Type B pancreatic cell (in vitro differentiated cells): Measurements from ENCODE around the gene OR5T2. TPM values are rescaled to one million over a fixed set of nuclear protein-coding genes. Genes with fewer than 3 reads are reported as not detected.
"Not testable (repeated sequence)": the region's sequence is repeated elsewhere in the genome, so short reads cannot be mapped to it uniquely, and the experiment has no call there.

Experiments used
- DNase-seq: peaks from one replicate; pipeline ENCODE4 v3.0.0; 2021; ENCODE audit warnings: mixed read lengths; ENCODE audit not compliant: unreplicated experiment; ENCODE audit errors: extremely low spot score
- H3K27ac Mint-ChIP-seq: 2 replicates; pipeline ENCODE4 v1.8.0; 2021; ENCODE audit warnings: mild to moderate bottlenecking, mixed read lengths
- H3K27me3 Mint-ChIP-seq: 2 replicates; pipeline ENCODE4 v1.8.0; 2021; ENCODE audit warnings: mixed read lengths
- H3K36me3 Mint-ChIP-seq: 2 replicates; pipeline ENCODE4 v1.8.0; 2021; ENCODE audit warnings: mixed read lengths
- H3K4me1 Mint-ChIP-seq: one replicate; pipeline ENCODE4 v1.8.0; 2021; ENCODE audit warnings: mixed read lengths; ENCODE audit not compliant: unreplicated experiment
- H3K4me3 Mint-ChIP-seq: 2 replicates; pipeline ENCODE4 v1.8.0; 2021; ENCODE audit warnings: mild to moderate bottlenecking, mixed read lengths
- H3K9me3 Mint-ChIP-seq: 2 replicates; pipeline ENCODE4 v1.8.0; 2021; ENCODE audit warnings: mixed read lengths
- CTCF ChIP-seq: fragments of 200-600 bp; sonication (generic); conservative IDR thresholded peaks from 2 replicates; pipeline ENCODE4 v1.5.0; 2021; ENCODE audit warnings: antibody characterized with exemption, mild to moderate bottlenecking
- long read RNA-seq: library from polyadenylated mRNA; unstranded; transcript quantifications from one replicate; pipeline ENCODE4 v2.0.0, GENCODE V29; 2020
- total RNA-seq: library from RNA; stranded (reverse); gene quantifications from 2 replicates; pipeline ENCODE4 v1.2.1, GENCODE V29; 2021; ENCODE audit warnings: low replicate concordance

Gene OR5T2
- total RNA-seq: not detected in 2 replicates
- long read RNA-seq: 0 reads

GRCh38 chr11:56234155-56234554 is at the start of gene OR5T2:
Gene OR5T2, minus strand, starts transcription at chr11:56234255. Its CDS starts 1,193 bp downstream, at chr11:56233062.
- H3K27me3 Mint-ChIP-seq: no peaks in the 10 kb centered on the region
- H3K4me1 Mint-ChIP-seq: no peaks in the 10 kb centered on the region
- DNase-seq: no peak
- no peak within 1 kb of the TSS for H3K4me3 Mint-ChIP-seq
- no peak within 1 kb of the TSS for H3K27ac Mint-ChIP-seq
- no peaks in the 10 kb centered on the region for H3K9me3 Mint-ChIP-seq
- TF ChIP-seq CTCF: no peak
- H3K36me3 Mint-ChIP-seq: no peaks in the 10 kb centered on the region

GRCh38 chr11:56273854-56274253 is 39.8 kb upstream of the OR5T2 start, which contains the start of gene OR5T1:
Gene OR5T1, plus strand, starts transcription at chr11:56274154. Its CDS starts 1,485 bp downstream, at chr11:56275639.
- H3K27me3 Mint-ChIP-seq: no peaks in the 10 kb centered on the region
- H3K4me1 Mint-ChIP-seq: no peaks in the 10 kb centered on the region
- TF ChIP-seq CTCF: no peak
- H3K4me3 Mint-ChIP-seq: no peak within 1 kb of the TSS
- no peaks in the 10 kb centered on the region for H3K36me3 Mint-ChIP-seq
- no peaks in the 10 kb centered on the region for H3K9me3 Mint-ChIP-seq
- DNase-seq: no peak
- H3K27ac Mint-ChIP-seq: no peak within 1 kb of the TSS

GRCh38 chr11:56271092-56271491 is 37.0 kb upstream of the OR5T2 start:
- TF ChIP-seq CTCF: no peak
- no peaks in the 10 kb centered on the region for H3K9me3 Mint-ChIP-seq

GRCh38 chr11:56251954-56252353 is 17.9 kb upstream of the OR5T2 start, which contains the start of gene OR5T3:
Gene OR5T3, plus strand, starts transcription at chr11:56252254. Its CDS starts 0 bp downstream, at chr11:56252254.
- Mint-ChIP-seq H3K4me3 (no peak within 1 kb of the TSS), H3K36me3 (no peaks in the 10 kb centered on the region), H3K9me3 (no peaks in the 10 kb centered on the region), H3K27ac (no peak within 1 kb of the TSS), H3K4me1 (no peaks in the 10 kb centered on the region), H3K27me3 (no peaks in the 10 kb centered on the region)
- TF ChIP-seq CTCF: no peak
- DNase-seq: no peak

More at GRCh38 chr11:56271092-56271491, 37.0 kb upstream of the OR5T2 start:
- Mint-ChIP-seq H3K36me3 (no peaks in the 10 kb centered on the region), H3K4me1 (no peaks in the 10 kb centered on the region), H3K4me3 (no peak overlapping the region), H3K27me3 (no peaks in the 10 kb centered on the region), H3K27ac (no peak overlapping the region)
- DNase-seq: no peak

- not testable (repeated sequence) for DNase-seq, H3K9me3 Mint-ChIP-seq, H3K4me1 Mint-ChIP-seq, H3K36me3 Mint-ChIP-seq, H3K4me3 Mint-ChIP-seq, H3K27ac Mint-ChIP-seq, H3K27me3 Mint-ChIP-seq
Observed at GRCh38 chr11:56219735-56220134, 14.3 kb downstream of the OR5T2 start.

GRCh38 chr11:56214537-56214936 is 19.5 kb downstream of the OR5T2 start:
- no peaks in the 10 kb centered on the region for H3K27me3 Mint-ChIP-seq
- H3K4me3 Mint-ChIP-seq: no peak overlapping the region
- no peak for TF ChIP-seq CTCF
- H3K4me1 Mint-ChIP-seq: no peaks in the 10 kb centered on the region
- H3K27ac Mint-ChIP-seq: no peak overlapping the region
- no peaks in the 10 kb centered on the region for H3K9me3 Mint-ChIP-seq
- H3K36me3 Mint-ChIP-seq: no peaks in the 10 kb centered on the region
- no peak for DNase-seq
